Hindlimb muscle (tissue), 1 donor: ENCODE results near the gene ANKRD49. TPM values are rescaled to one million over a fixed set of nuclear protein-coding genes. Genes with fewer than 3 reads are reported as not detected.

Source experiments
- DNase-seq: peaks from one replicate; pipeline ENCODE4 v3.0.0-alpha.2; 2013
- polyA plus RNA-seq: library from polyadenylated mRNA; unstranded; fragments of 120-200 nt; gene quantifications from one replicate; pipeline ENCODE4 v1.2.1, GENCODE V29; 2013; ENCODE audit not compliant: insufficient read length

ANKRD49 gene
- polyA plus RNA-seq, 1 donor, result 10.1 TPM

- DNase-seq, result no peak
Observed at GRCh38 chr11:94544646-94545263, 51.0 kb downstream of the ANKRD49 start.

DNA sequence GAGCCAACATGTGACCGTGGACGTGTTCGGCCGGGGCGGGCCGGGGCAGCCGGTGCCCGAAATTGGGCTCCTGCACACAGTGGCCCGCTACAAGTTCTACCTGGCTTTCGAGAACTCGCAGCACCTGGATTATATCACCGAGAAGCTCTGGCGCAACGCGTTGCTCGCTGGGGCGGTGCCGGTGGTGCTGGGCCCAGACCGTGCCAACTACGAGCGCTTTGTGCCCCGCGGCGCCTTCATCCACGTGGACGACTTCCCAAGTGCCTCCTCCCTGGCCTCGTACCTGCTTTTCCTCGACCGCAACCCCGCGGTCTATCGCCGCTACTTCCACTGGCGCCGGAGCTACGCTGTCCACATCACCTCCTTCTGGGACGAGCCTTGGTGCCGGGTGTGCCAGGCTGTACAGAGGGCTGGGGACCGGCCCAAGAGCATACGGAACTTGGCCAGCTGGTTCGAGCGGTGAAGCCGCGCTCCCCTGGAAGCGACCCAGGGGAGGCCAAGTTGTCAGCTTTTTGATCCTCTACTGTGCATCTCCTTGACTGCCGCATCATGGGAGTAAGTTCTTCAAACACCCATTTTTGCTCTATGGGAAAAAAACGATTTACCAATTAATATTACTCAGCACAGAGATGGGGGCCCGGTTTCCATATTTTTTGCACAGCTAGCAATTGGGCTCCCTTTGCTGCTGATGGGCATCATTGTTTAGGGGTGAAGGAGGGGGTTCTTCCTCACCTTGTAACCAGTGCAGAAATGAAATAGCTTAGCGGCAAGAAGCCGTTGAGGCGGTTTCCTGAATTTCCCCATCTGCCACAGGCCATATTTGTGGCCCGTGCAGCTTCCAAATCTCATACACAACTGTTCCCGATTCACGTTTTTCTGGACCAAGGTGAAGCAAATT is 51.7 kb downstream of the ANKRD49 start:
- no peak for DNase-seq

DNA sequence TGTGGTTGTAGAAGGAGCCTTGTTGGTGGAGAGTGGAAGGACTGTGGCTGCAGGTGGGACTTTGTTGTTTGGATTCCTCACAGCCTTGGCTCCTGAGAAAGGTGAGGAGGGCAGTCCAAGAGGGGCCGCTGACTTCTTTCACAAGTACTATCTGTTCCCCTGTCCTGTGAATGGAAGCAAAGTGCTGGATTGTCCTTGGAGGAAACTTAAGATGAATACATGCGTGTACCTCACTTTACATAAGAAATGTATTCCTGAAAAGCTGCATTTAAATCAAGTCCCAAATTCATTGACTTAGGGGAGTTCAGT is 52.3 kb downstream of the ANKRD49 start:
- DNase-seq, result no peak

DNA sequence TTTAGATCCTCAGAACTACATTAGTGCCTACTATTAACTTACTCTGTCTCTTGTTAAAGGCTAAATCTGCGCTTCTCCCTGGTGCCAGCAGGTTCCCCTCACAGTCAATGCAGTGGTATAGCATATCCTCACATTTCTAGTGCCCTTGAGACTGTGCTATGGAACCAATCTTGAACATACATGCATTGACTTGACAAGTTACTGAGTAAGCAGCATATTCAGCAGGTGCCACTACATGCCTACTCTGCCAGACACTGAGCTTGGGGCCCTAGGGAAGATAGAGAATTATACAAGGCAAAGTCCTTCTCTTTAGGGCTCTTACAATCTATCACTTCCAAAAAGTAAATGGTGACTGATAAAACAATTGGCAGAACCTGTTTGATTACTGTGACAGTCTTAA is 53.1 kb downstream of the ANKRD49 start:
- no peak for DNase-seq

- no peak for DNase-seq
Observed at GRCh38 chr11:94549146-94549545, 55.4 kb downstream of the ANKRD49 start.

Other genes with a start within 250 kb of the ANKRD49 start
- gene IZUMO1R, start 189.4 kb upstream of the ANKRD49 start, polyA plus RNA-seq, result not detected
- gene GPR83, start 92.6 kb upstream of the ANKRD49 start, polyA plus RNA-seq, result 0.18 TPM
- 11.5 TPM for gene MRE11, start 140 bp upstream of the ANKRD49 start, polyA plus RNA-seq
- not detected for gene C11orf97, start 18.5 kb downstream of the ANKRD49 start, polyA plus RNA-seq
- 5.8 TPM for gene FUT4, start 49.9 kb downstream of the ANKRD49 start, polyA plus RNA-seq
- gene PIWIL4, start 73.4 kb downstream of the ANKRD49 start, polyA plus RNA-seq, result 5.6 TPM